GM23248 (cell line): ENCODE results near the gene CPNE5.
"Not testable (repeated sequence)": the region's sequence is repeated elsewhere in the genome, so short reads cannot be mapped to it uniquely, and the experiment has no call there.

Experiments used
- EZH2 ChIP-seq: fragments of 200-600 bp; sonication (generic); IDR thresholded peaks from 2 replicates; pipeline ENCODE4 v1.6.1; 2018; ENCODE audit warnings: antibody characterized with exemption, mild to moderate bottlenecking; ENCODE audit not compliant: insufficient read depth, poor library complexity, severe bottlenecking
- EZH2phosphoT487 ChIP-seq: fragments of 200-600 bp; sonication (generic); IDR thresholded peaks from 2 replicates; pipeline ENCODE4 v1.6.1; 2018; ENCODE audit warnings: antibody characterized with exemption, moderate library complexity, mild to moderate bottlenecking, low read depth; ENCODE audit not compliant: insufficient read depth

- TF ChIP-seq EZH2phosphoT487, EZH2: not testable (repeated sequence)
Measured at GRCh38 chr6:36723992-36724391, 115.3 kb downstream of the CPNE5 start.
